ENCODE measurements around the gene EXD3. TPM values are rescaled to one million over a fixed set of nuclear protein-coding genes. Genes with fewer than 3 reads are reported as not detected.

Gene EXD3
- 4.0 and 4.3 TPM in 2 replicates for total RNA-seq

GRCh38 chr9:137422604-137423513, at the start of gene EXD3, which contains the start of gene NOXA1:
EXD3 (minus strand) TSS chr9:137423162; CDS start chr9:137395357, 27,805 bp downstream.
NOXA1 (plus strand) TSS chr9:137423393; CDS start chr9:137423530, 137 bp downstream.

GRCh38 chr9:137459152-137459600, 36.2 kb upstream of the EXD3 start, which contains the start of gene NSMF:
NSMF (minus strand) TSS chr9:137459334; CDS start chr9:137459102, 232 bp downstream.

GRCh38 chr9:137441289-137441934, 18.4 kb upstream of the EXD3 start, which contains the start of gene ENTPD8:
ENTPD8 (minus strand) TSS chr9:137441357; CDS start chr9:137438285, 3,072 bp downstream.

GRCh38 chr9:137302118-137302448, 120.9 kb downstream of the EXD3 start, which contains the start of gene NRARP:
NRARP (minus strand) TSS chr9:137302271; CDS start chr9:137301928, 343 bp downstream.

GRCh38 chr9:137277329-137278041, 145.5 kb downstream of the EXD3 start, which contains the start of gene TOR4A:
TOR4A (plus strand) TSS chr9:137277726; CDS start chr9:137278690, 964 bp downstream.

Other genes starting within 250 kb of the EXD3 start
- gene ANAPC2, start 234.6 kb downstream of the EXD3 start, total RNA-seq = 23.5 and 28.7 TPM in 2 replicates
- 56.1 and 64.7 TPM in 2 replicates for gene SSNA1, start 234.5 kb downstream of the EXD3 start, total RNA-seq
- 6.2 and 11.9 TPM in 2 replicates for gene TPRN, start 222.4 kb downstream of the EXD3 start, total RNA-seq
- 32.0 and 34.6 TPM in 2 replicates for gene TMEM203, start 217.5 kb downstream of the EXD3 start, total RNA-seq
- gene NDOR1, start 217.5 kb downstream of the EXD3 start, total RNA-seq = 6.2 and 8.4 TPM in 2 replicates
- gene RNF208, start 200.9 kb downstream of the EXD3 start, total RNA-seq = not detected in 2 replicates
- gene CYSRT1, start 198.0 kb downstream of the EXD3 start, total RNA-seq = 0.37 and 0.39 TPM in 2 replicates
- not detected in 2 replicates for gene RNF224, start 195.7 kb downstream of the EXD3 start, total RNA-seq
- gene SLC34A3, start 192.3 kb downstream of the EXD3 start, total RNA-seq = not detected in 2 replicates
- 230 and 358 TPM in 2 replicates for gene TUBB4B, start 181.9 kb downstream of the EXD3 start, total RNA-seq
- not detected in 2 replicates for gene STPG3, start 171.9 kb downstream of the EXD3 start, total RNA-seq
- gene NELFB, start 167.8 kb downstream of the EXD3 start, total RNA-seq = 50.7 and 70.4 TPM in 2 replicates
- 4.0 and 16.0 TPM in 2 replicates for gene TOR4A, start 145.4 kb downstream of the EXD3 start, total RNA-seq
- 0.20 TPM in 1 of 2 replicates, not detected in the other for gene NRARP, start 120.9 kb downstream of the EXD3 start, total RNA-seq
- gene NOXA1, start 231 bp upstream of the EXD3 start, total RNA-seq = 0.20 and 0.37 TPM in 2 replicates
- gene ENTPD8, start 18.2 kb upstream of the EXD3 start, total RNA-seq = not detected in 2 replicates
- 31.2 and 34.6 TPM in 2 replicates for gene NSMF, start 36.2 kb upstream of the EXD3 start, total RNA-seq
- 0.98 and 1.1 TPM in 2 replicates for gene PNPLA7, start 127.2 kb upstream of the EXD3 start, total RNA-seq
- 36.2 and 50.0 TPM in 2 replicates for gene MRPL41, start 128.7 kb upstream of the EXD3 start, total RNA-seq
- gene DPH7, start 155.8 kb upstream of the EXD3 start, total RNA-seq = 14.7 and 21.9 TPM in 2 replicates
- gene ZMYND19, start 167.3 kb upstream of the EXD3 start, total RNA-seq = 14.7 and 29.1 TPM in 2 replicates
- 21.7 and 25.4 TPM in 2 replicates for gene ARRDC1, start 182.5 kb upstream of the EXD3 start, total RNA-seq
- 30.1 and 46.7 TPM in 2 replicates for gene EHMT1, start 195.8 kb upstream of the EXD3 start, total RNA-seq

Measured in subcutaneous preadipocyte (primary cell).